K562 (cell line): ENCODE measurements around the gene POLR2C. TPM values are rescaled to one million over a fixed set of nuclear protein-coding genes. Genes with fewer than 3 reads are reported as not detected.

Experiments
- ARID4B ChIP-seq: sonication (generic); formaldehyde crosslinking; IDR thresholded peaks from 2 replicates; pipeline ENCODE4 v1.8.0; 2022; ENCODE audit warnings: mild to moderate bottlenecking, missing genetic modification reagents
- CREM ChIP-seq: IDR thresholded peaks from 2 replicates; pipeline ENCODE4 v1.6.1; 2014; ENCODE audit warnings: antibody characterized with exemption, low read depth
- KAT8 ChIP-seq: fragments of 450-650 bp; IDR thresholded peaks from 2 replicates; pipeline ENCODE4 v1.6.1; 2016; ENCODE audit warnings: low read depth, mild to moderate bottlenecking
- KLF10 ChIP-seq: fragments of 250-450 bp; sonication (Bioruptor Pico); IDR thresholded peaks from 2 replicates; pipeline ENCODE4 v1.6.1; 2021; ENCODE audit warnings: matching md5 sums
- SMAD4 ChIP-seq: fragments of 250-450 bp; sonication (Bioruptor Pico); conservative IDR thresholded peaks from 2 replicates; pipeline ENCODE4 v1.8.0; 2021; ENCODE audit warnings: inconsistent platforms, mild to moderate bottlenecking, moderate library complexity
- YY1 ChIP-seq, 3 experiments: IDR thresholded peaks; 2 replicates each; pipeline ENCODE4 v1.6.1; 2011; ENCODE audit warnings: low read length in 2 of 3, mild to moderate bottlenecking in 2 of 3, moderate library complexity in 2 of 3, borderline replicate concordance in 1 of 3, control low read depth in 1 of 3, low read depth in 1 of 3; ENCODE audit not compliant: insufficient read depth in 3 of 3, insufficient replicate concordance in 2 of 3, control insufficient read depth in 1 of 3, insufficient read length in 1 of 3; ENCODE audit errors: extremely low read depth in 1 of 3
- ZFX ChIP-seq: sonication (generic); formaldehyde crosslinking; IDR thresholded peaks from 2 replicates; pipeline ENCODE4 v1.8.0; 2022; ENCODE audit warnings: mild to moderate bottlenecking, missing genetic modification reagents, moderate library complexity
- ZNF79 ChIP-seq: fragments of 250-450 bp; sonication (Bioruptor Pico); IDR thresholded peaks from 2 replicates; pipeline ENCODE4 v1.4.0; 2020; ENCODE audit warnings: low read depth, mild to moderate bottlenecking, moderate library complexity
- polyA plus RNA-seq, 8 experiments: library from polyadenylated mRNA; depleted of rRNA in 4 of 8; stranded (reverse) in 5 of 8; unstranded in 3 of 8; fragments of >200 nt; fragmentation: Nextera tagmentation in 2 of 8; fragmentation: Illumina TruSeq in 1 of 8; extraction: Ambion mirVana in 2 of 8; extraction: Trizol in 1 of 8; gene quantifications; 2 replicates each; pipeline versions ENCODE4 v1.2.1 to v1.2.3, GENCODE V29; 2011 to 2014; ENCODE audit warnings: inconsistent platforms in 1 of 8, missing spikeins in 1 of 8
- total RNA-seq, 7 experiments: library from RNA; depleted of rRNA in 6 of 7; stranded (reverse); fragments of >200 nt in 6 of 7; fragmentation: Illumina TruSeq in 2 of 7; extraction: Trizol in 2 of 7; gene quantifications; 2 replicates each; pipeline versions ENCODE4 v1.2.1 to v1.2.3, GENCODE V29; 2011 to 2021; ENCODE audit warnings: low replicate concordance in 1 of 7
- TF ChIP-seq, protein P1 (sequence below), 2 experiments: fragments of 450-650 bp; IDR thresholded peaks; 2 replicates each; pipeline ENCODE4 v1.6.1; 2016; ENCODE audit warnings: mild to moderate bottlenecking in 2 of 2, borderline replicate concordance in 1 of 2, low read depth in 1 of 2, moderate library complexity in 1 of 2
- TF ChIP-seq, protein P2 (sequence below): fragments of 450-650 bp; formaldehyde crosslinking; IDR thresholded peaks from 2 replicates; pipeline ENCODE4 v1.4.0; 2020; ENCODE audit warnings: mild to moderate bottlenecking, moderate library complexity

POLR2C gene
- total and polyA plus RNA-seq, 9 of the 15 experiments (the other 6 are each of a cell fraction or from before 2014, with no cell fraction given), result 70.3 to 163 (median 92.3) TPM

- TF ChIP-seq SMAD4 (CRISPR knock-in tag), result peak; percentile 92
- TF ChIP-seq, protein P1, sequence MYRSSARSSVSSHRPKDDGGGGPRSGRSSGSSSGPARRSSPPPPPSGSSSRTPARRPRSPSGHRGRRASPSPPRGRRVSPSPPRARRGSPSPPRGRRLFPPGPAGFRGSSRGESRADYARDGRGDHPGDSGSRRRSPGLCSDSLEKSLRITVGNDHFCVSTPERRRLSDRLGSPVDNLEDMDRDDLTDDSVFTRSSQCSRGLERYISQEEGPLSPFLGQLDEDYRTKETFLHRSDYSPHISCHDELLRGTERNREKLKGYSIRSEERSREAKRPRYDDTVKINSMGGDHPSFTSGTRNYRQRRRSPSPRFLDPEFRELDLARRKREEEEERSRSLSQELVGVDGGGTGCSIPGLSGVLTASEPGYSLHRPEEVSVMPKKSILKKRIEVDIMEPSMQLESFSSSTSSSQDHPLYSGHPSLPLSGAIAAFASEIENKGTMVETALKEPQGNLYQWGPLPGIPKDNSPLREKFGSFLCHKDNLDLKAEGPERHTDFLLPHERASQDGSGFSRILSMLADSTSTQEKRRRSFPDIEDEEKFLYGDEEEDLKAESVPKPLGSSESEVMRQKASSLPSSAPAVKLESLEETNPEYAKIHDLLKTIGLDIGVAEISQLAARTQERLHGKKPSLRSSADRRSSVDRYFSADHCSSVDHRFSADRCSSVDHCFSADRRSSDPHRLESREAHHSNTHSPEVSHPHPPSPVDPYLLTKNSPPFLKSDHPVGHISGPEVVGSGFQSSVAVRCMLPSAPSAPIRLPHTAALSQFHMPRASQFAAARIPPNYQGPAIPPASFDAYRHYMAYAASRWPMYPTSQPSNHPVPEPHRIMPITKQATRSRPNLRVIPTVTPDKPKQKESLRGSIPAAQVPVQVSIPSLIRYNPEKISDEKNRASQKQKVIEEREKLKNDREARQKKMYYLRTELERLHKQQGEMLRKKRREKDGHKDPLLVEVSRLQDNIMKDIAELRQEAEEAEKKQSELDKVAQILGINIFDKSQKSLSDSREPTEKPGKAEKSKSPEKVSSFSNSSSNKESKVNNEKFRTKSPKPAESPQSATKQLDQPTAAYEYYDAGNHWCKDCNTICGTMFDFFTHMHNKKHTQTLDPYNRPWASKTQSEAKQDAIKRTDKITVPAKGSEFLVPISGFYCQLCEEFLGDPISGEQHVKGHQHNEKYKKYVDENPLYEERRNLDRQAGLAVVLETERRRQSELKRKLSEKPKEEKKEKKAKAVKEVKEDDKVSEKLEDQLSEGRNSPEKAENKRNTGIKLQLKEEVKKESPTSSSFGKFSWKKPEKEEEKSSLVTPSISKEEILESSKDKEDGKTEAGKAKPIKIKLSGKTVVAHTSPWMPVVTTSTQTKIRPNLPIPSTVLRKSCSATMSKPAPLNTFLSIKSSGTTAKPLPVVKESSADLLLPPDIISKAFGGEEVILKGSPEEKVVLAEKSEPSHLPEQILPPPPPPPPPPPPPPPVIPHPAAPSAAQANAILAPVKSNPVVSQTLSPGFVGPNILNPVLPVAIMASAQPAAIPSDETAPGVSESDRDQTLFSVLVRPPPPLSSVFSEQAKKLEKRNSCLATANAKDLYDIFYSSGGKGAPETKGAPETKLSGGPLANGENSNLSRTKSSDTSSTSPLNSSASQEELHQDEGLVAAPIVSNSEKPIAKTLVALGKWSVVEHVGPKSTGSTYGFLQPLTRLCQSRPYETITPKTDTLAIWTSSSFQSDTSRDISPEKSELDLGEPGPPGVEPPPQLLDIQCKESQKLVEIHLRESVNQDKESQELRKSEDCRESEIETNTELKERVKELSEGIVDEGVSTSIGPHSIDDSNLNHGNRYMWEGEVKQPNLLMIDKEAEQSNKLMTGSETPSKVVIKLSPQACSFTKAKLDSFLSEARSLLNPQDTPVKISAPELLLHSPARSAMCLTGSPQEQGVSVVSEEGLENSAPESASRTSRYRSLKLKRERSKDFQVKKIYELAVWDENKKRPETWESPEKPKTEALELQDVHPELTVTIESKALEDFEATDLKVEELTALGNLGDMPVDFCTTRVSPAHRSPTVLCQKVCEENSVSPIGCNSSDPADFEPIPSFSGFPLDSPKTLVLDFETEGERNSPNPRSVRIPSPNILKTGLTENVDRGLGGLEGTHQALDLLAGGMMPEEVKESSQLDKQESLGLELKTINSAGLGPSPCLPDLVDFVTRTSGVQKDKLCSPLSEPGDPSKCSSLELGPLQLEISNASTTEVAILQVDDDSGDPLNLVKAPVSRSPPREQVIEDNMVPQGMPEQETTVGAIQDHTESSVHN (IDR thresholded peaks at IDR 0.05; ENCODE audit: borderline replicate concordance in 1 of 2, low read depth in 1 of 2), result no peak
- TF ChIP-seq, protein P2, sequence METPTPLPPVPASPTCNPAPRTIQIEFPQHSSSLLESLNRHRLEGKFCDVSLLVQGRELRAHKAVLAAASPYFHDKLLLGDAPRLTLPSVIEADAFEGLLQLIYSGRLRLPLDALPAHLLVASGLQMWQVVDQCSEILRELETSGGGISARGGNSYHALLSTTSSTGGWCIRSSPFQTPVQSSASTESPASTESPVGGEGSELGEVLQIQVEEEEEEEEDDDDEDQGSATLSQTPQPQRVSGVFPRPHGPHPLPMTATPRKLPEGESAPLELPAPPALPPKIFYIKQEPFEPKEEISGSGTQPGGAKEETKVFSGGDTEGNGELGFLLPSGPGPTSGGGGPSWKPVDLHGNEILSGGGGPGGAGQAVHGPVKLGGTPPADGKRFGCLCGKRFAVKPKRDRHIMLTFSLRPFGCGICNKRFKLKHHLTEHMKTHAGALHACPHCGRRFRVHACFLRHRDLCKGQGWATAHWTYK, result peak; percentile 38; the same call in 1 of the 2 replicates
- no peak for TF ChIP-seq ZNF79
- TF ChIP-seq KLF10 (CRISPR knock-in tag), result no peak
- peak; percentile 23; the same call in 1 of the 2 replicates for TF ChIP-seq ZFX
- peak; percentile 26; the same call in 1 of the 2 replicates for TF ChIP-seq CREM
- TF ChIP-seq ARID4B (CRISPR knock-in tag), result 0 out of 2 replicates have a peak, but pooled peaks have one; percentile 55
- no peak for TF ChIP-seq KAT8
- peak in 2 of 3 experiments; percentile 32 to 70 for TF ChIP-seq YY1 (IDR thresholded peaks at IDR 0.05; ENCODE audit: borderline replicate concordance in 1 of 3, control insufficient read depth in 1 of 3, extremely low read depth in 1 of 3, insufficient read depth in 3 of 3, insufficient read length in 1 of 3, insufficient replicate concordance in 2 of 3, low read depth in 1 of 3, low read length in 2 of 3)
These were observed 23.7 kb downstream of the POLR2C start, which contains the start of gene DOK4 (continued) for GRCh38 chr16:57485916-57486857.
